ENCODE results near the gene NLGN1. TPM values are rescaled to one million over a fixed set of nuclear protein-coding genes. Genes with fewer than 3 reads are reported as not detected.

Gene NLGN1
- total RNA-seq, 4 donors from 2014 or later: 21.6 to 50.7 (median 30.4) TPM

DNA sequence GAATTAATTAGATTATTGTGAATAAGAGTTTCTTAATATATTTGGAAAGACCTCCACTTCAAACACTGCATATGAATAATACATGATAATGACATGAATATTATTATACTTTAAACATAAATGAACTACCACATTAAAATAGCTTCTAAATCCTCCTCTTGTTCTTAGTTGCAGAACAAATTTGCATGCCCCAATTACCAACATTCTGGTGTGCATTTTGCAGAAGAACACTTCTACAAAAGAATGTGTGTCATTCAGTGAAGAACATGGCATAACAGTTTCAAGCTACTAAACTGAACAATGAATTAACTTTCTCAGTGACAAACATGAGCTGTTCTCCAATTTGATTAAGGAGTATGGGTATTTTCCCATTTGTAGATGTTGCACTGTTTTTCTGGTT is 750.3 kb downstream of the NLGN1 start:
- no peak overlapping the region for H3K27ac ChIP-seq
- H3K9me3 ChIP-seq: no peaks in the 10 kb centered on the region
- no peaks in the 10 kb centered on the region for H3K27me3 ChIP-seq
- H3K36me3 ChIP-seq: no peaks in the 10 kb centered on the region
- DNase-seq (ENCODE audit: low spot score in 2 of 2): no peak
- no peak for TF ChIP-seq CTCF (IDR thresholded peaks at IDR 0.05)
- TF ChIP-seq POLR2A (IDR thresholded peaks at IDR 0.05): no peak
- no peak for TF ChIP-seq EP300 (IDR thresholded peaks at IDR 0.05)
- no peaks in the 10 kb centered on the region for H3K4me1 ChIP-seq
- H3K4me3 ChIP-seq: no peak overlapping the region

GRCh38 chr3:174153871-174154270 is 756.3 kb downstream of the NLGN1 start:
- TF ChIP-seq POLR2A (IDR thresholded peaks at IDR 0.05) (no peak), CTCF (IDR thresholded peaks at IDR 0.05) (no peak), EP300 (IDR thresholded peaks at IDR 0.05) (no peak)
- Histone ChIP-seq H3K9me3 (no peaks in the 10 kb centered on the region), H3K36me3 (no peaks in the 10 kb centered on the region), H3K4me1 (no peaks in the 10 kb centered on the region), H3K27me3 (no peaks in the 10 kb centered on the region), H3K4me3 (no peak overlapping the region), H3K27ac (no peak overlapping the region)
- 70 to 73% methylated on average over 1 of the region's 1 CpG for WGBS, 2 donors
- no peak for DNase-seq (ENCODE audit: low spot score in 2 of 2)

DNA sequence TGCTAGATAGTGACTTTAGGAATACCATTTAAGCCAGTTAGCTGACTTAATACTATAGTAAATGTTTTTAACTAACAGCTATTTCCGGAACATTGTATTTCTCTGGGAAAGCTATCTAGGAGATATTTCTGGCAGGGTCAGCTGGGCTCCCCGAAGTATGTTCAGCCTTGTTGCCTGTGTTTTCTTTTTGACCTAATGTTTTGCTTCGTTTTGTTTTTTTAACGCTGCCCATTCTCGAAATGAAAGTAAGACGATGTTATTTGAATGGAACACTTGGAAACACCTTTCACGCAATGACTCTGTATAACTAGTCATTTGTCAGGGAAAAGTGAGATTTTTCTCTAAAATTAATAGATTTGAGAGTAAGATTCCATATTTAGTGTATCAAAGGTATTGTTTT is 758.7 kb downstream of the NLGN1 start:
- WGBS, 2 donors: 50 to 52% methylated on average over 7 of the region's 7 CpGs
- Histone ChIP-seq H3K4me1 (no peaks in the 10 kb centered on the region), H3K4me3 (peak overlapping the region in 2 of 4 donors; percentile 16 to 38), H3K27me3 (no peaks in the 10 kb centered on the region), H3K27ac (peak overlapping the region in 2 of 4 donors; percentile 14 to 56), H3K9me3 (no peaks in the 10 kb centered on the region), H3K36me3 (no peaks in the 10 kb centered on the region)
- no peak for DNase-seq (ENCODE audit: low spot score in 2 of 2)
- TF ChIP-seq POLR2A (IDR thresholded peaks at IDR 0.05): no peak
- TF ChIP-seq EP300 (IDR thresholded peaks at IDR 0.05): no peak
- no peak for TF ChIP-seq CTCF (IDR thresholded peaks at IDR 0.05)

DNA sequence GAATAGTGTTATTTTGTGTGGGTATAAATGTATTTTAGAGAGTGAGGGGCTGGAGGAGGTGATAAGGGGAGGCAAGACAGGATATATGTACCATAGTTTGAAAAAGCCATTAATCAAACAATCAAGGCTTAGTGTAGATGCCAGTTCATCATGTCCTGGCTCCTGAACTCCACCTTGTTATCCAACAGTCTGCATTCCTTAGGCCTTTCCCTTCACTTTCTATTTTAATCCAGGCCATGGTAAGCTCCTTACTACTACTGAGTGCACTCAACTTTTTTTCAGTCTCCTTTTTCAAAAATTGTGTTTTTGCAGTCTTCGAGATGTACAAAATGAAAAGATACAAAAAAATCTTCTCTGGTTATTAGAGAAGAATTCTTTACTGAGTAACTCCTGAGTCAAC is 761.1 kb downstream of the NLGN1 start:
- H3K27ac ChIP-seq: no peak overlapping the region
- 86 to 87% methylated on average over 1 of the region's 1 CpG for WGBS, 2 donors
- no peaks in the 10 kb centered on the region for H3K27me3 ChIP-seq

DNA sequence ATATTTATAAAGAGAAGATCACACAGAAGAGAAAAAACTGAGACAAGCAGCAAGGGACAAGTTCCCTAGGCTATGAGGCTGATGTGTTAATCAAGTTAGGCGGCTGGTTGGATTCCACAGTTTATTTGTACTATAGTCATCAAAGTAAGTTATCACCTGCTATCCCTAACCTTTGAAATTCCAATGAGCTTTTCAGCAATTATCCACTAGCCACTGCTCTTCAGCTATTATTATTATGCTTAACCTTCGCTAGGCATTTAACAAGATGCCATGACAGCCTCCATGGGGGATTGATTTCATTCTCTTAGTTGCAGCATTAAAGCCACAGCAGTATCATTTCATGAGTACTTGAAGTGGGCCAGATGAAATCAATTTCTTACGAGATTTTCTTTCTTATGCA is 762.1 kb downstream of the NLGN1 start:
- no peak for DNase-seq (ENCODE audit: low spot score in 2 of 2)
- H3K27me3 ChIP-seq: no peaks in the 10 kb centered on the region
- H3K27ac ChIP-seq: no peak overlapping the region
- 83% methylated on average over 3 of the region's 3 CpGs for WGBS, 2 donors
- no peak for TF ChIP-seq POLR2A (IDR thresholded peaks at IDR 0.05)
- TF ChIP-seq EP300 (IDR thresholded peaks at IDR 0.05): no peak
- TF ChIP-seq CTCF (IDR thresholded peaks at IDR 0.05): no peak
- no peaks in the 10 kb centered on the region for H3K4me1 ChIP-seq
- H3K9me3 ChIP-seq: peaks cover 0 to 13% (median under 1%) of the 10 kb centered on the region in 4 donors
- H3K36me3 ChIP-seq: no peaks in the 10 kb centered on the region
- no peak overlapping the region for H3K4me3 ChIP-seq

More for the DNA sequence above, 761.1 kb downstream of the NLGN1 start:
- no peaks in the 10 kb centered on the region for H3K4me1 ChIP-seq
- H3K36me3 ChIP-seq: no peaks in the 10 kb centered on the region
- DNase-seq (ENCODE audit: low spot score in 2 of 2): no peak
- TF ChIP-seq CTCF (IDR thresholded peaks at IDR 0.05) (no peak), EP300 (IDR thresholded peaks at IDR 0.05) (no peak), POLR2A (IDR thresholded peaks at IDR 0.05) (no peak)
- no peak overlapping the region for H3K4me3 ChIP-seq
- H3K9me3 ChIP-seq: peaks cover 0 to 4% (median 0%) of the 10 kb centered on the region in 4 donors
